OCI-LY3 (cell line): ENCODE data around the gene ANKS1B.

Source experiments
- H2AFZ ChIP-seq: fragments of 200-600, 300-600 bp; shearing (Covaris generic); 2 replicates; pipeline ENCODE4 v1.6.0; 2014; ENCODE audit warnings: antibody characterized with exemption, low read depth, low read length
- H3K27ac ChIP-seq: fragments of 200-600, 300-600 bp; sonication (generic); 2 replicates; pipeline ENCODE4 v1.5.1; 2014; ENCODE audit warnings: mild to moderate bottlenecking, low read length, moderate library complexity, mixed read lengths
- H3K27me3 ChIP-seq: fragments of 200-600, 300-600 bp; sonication (generic); 2 replicates; pipeline ENCODE4 v1.6.1; 2014; ENCODE audit warnings: low read depth, low read length, mixed read lengths
- H3K36me3 ChIP-seq: fragments of 200-600, 300-600 bp; sonication (generic); replicated peaks from 2 replicates; pipeline ENCODE3; 2014; ENCODE audit warnings: low read depth, low read length, mixed read lengths
- H3K4me1 ChIP-seq: fragments of 300-600, 200-600 bp; sonication (generic); 2 replicates; pipeline ENCODE4 v1.6.1; 2014; ENCODE audit warnings: low read length, mixed read lengths
- H3K4me2 ChIP-seq: fragments of 200-600, 300-600 bp; sonication (generic); 2 replicates; pipeline ENCODE4 v1.6.1; 2014; ENCODE audit warnings: low read length, mixed read lengths
- H3K4me3 ChIP-seq: fragments of 300-600, 200-600 bp; sonication (generic); 2 replicates; pipeline ENCODE4 v1.5.1; 2014; ENCODE audit warnings: antibody characterized with exemption, mild to moderate bottlenecking, low read length, moderate library complexity
- H3K79me2 ChIP-seq: fragments of 300-600, 200-600 bp; shearing (Covaris generic); 2 replicates; pipeline ENCODE4 v1.6.1; 2014; ENCODE audit warnings: mild to moderate bottlenecking, low read length, mixed read lengths
- H3K9ac ChIP-seq: fragments of 300-600, 200-600 bp; shearing (Covaris generic); 2 replicates; pipeline ENCODE4 v1.6.0; 2014; ENCODE audit warnings: mild to moderate bottlenecking, low read length, moderate library complexity
- H3K9me3 ChIP-seq: fragments of 200-600, 300-600 bp; shearing (Covaris generic); 2 replicates; pipeline ENCODE4 v1.6.1; 2014; ENCODE audit warnings: low read length, mixed read lengths; ENCODE audit not compliant: insufficient read depth
- H4K20me1 ChIP-seq: fragments of 200-600, 300-600 bp; sonication (generic); 2 replicates; pipeline ENCODE4 v1.6.1; 2016; ENCODE audit warnings: low read length, mixed read lengths; ENCODE audit not compliant: insufficient read depth
- CTCF ChIP-seq: fragments of 200-600, 300-600 bp; sonication (generic); IDR thresholded peaks from 2 replicates; pipeline ENCODE4 v1.5.1; 2014; ENCODE audit warnings: antibody characterized with exemption, low read length, low read depth
- EZH2phosphoT487 ChIP-seq: fragments of 200-600 bp; shearing (Covaris generic); IDR thresholded peaks from 2 replicates; pipeline ENCODE4 v1.6.1; 2018; ENCODE audit warnings: antibody characterized with exemption, mixed run types, low read depth

The ANKS1B gene

DNA sequence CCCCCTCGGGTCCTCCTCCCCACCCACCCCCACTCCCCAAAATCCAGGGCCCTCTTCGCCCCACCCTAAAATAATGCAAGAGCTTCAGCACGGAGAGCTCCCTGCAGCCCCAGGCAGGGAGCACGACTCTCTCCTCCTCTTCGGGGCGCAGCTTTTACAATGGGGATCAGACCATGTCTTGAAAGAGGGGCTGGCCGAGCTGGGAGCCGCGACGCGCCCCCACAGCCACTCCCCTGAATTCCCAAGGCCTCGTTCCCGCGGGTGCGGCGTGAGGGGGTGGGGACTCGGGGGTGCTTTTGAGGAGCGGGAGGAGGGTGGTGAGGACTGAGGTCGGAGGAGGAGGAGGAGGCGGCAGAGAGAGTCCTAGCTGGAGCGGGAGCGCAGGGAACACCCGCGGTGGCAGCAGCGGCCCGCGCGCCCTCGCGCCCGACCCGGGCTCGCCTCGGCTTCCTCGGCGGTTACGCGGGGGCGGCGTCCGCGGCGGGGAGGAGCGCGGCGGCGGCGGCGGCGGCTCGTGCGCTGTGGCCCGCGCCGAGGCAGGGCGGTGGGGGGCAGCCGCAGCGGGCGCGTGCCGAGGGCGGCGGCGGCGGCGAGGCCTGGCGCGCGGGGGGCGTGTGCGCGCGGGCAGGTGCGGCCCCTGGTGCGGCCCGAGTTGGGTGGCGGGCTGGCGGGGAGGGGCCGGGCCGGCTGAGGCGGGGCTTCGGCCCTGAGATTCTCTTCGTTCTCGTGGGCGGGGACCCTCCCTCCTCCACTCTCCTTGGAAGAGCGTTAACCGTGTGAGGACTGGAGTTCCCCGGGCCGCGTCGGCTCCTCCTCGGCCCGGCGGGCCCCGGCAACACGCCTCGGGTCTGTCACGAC is at the start of gene ANKS1B:
ANKS1B (minus strand) TSS at position 666 of the 858 bp plus-strand sequence. CDS start 699 bp downstream, outside the sequence.
- H4K20me1 ChIP-seq: no peaks in the 10 kb centered on the region
- no peaks in the 10 kb centered on the region for H3K79me2 ChIP-seq
- H3K9ac ChIP-seq: peak within 1 kb of the TSS; percentile 66
- H3K9me3 ChIP-seq: no peaks in the 10 kb centered on the region
- peak within 1 kb of the TSS; percentile 98 for H3K4me2 ChIP-seq
- no peak for TF ChIP-seq EZH2phosphoT487
- TF ChIP-seq CTCF: no peak
- peaks cover 7% of the 10 kb centered on the region for H3K4me1 ChIP-seq
- H3K27ac ChIP-seq: no peak within 1 kb of the TSS
- H3K36me3 ChIP-seq: no peaks in the 10 kb centered on the region
- peak within 1 kb of the TSS; percentile 97 for H2AFZ ChIP-seq
- H3K4me3 ChIP-seq: peak within 1 kb of the TSS; percentile 92
- H3K27me3 ChIP-seq: peaks cover 31% of the 10 kb centered on the region

GRCh38 chr12:100031836-100032235 is 47.1 kb upstream of the ANKS1B start:
- H2AFZ ChIP-seq: no peak overlapping the region
- H3K36me3 ChIP-seq: no peaks in the 10 kb centered on the region
- no peaks in the 10 kb centered on the region for H3K9me3 ChIP-seq
- no peaks in the 10 kb centered on the region for H3K27me3 ChIP-seq
- no peak overlapping the region for H3K4me3 ChIP-seq
- H3K79me2 ChIP-seq: no peaks in the 10 kb centered on the region
- H3K4me2 ChIP-seq: no peak overlapping the region
- no peak for TF ChIP-seq CTCF
- no peak for TF ChIP-seq EZH2phosphoT487
- no peak overlapping the region for H3K27ac ChIP-seq
- no peaks in the 10 kb centered on the region for H3K4me1 ChIP-seq
- H3K9ac ChIP-seq: no peak overlapping the region
- no peaks in the 10 kb centered on the region for H4K20me1 ChIP-seq

DNA sequence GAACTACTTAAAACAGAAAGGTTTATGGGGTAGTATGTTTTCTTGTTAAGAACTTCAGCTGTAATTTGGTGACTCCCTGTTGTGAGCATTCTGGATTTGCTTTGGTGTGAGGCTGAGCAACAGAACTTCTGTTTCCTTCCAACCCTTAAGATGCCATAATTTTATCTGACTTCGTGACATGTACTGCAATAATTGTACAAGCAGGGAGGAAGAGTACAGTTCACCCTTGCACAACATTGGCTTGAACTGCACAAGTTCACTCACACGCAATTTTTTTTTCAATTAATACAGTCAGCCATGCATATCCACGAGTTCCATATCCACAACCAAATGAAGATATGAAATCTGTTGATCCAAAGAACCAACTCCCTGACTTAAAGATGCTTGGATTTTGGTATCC is 42.9 kb upstream of the ANKS1B start:
- Histone ChIP-seq H3K27me3 (no peaks in the 10 kb centered on the region), H3K9me3 (no peaks in the 10 kb centered on the region), H3K36me3 (no peaks in the 10 kb centered on the region), H3K4me2 (no peak overlapping the region), H3K4me1 (no peaks in the 10 kb centered on the region), H2AFZ (no peak overlapping the region), H3K4me3 (no peak overlapping the region), H4K20me1 (no peaks in the 10 kb centered on the region), H3K79me2 (no peaks in the 10 kb centered on the region), H3K27ac (no peak overlapping the region), H3K9ac (no peak overlapping the region)
- TF ChIP-seq EZH2phosphoT487 (no peak), CTCF (no peak)

GRCh38 chr12:100026241-100026640 is 41.5 kb upstream of the ANKS1B start:
- no peak overlapping the region for H3K27ac ChIP-seq
- no peaks in the 10 kb centered on the region for H3K9me3 ChIP-seq
- H3K4me1 ChIP-seq: no peaks in the 10 kb centered on the region
- no peak overlapping the region for H2AFZ ChIP-seq
- H3K79me2 ChIP-seq: no peaks in the 10 kb centered on the region
- H3K4me3 ChIP-seq: no peak overlapping the region
- no peaks in the 10 kb centered on the region for H4K20me1 ChIP-seq
- no peak overlapping the region for H3K9ac ChIP-seq
- no peaks in the 10 kb centered on the region for H3K36me3 ChIP-seq
- no peaks in the 10 kb centered on the region for H3K27me3 ChIP-seq
- no peak for TF ChIP-seq EZH2phosphoT487
- no peak for TF ChIP-seq CTCF
- no peak overlapping the region for H3K4me2 ChIP-seq
